HL-60 (cell line): ENCODE data around the gene RPAP3.

Experiments used
- GABPA ChIP-seq: IDR thresholded peaks from 2 replicates; pipeline ENCODE4 v1.6.1; 2012; ENCODE audit warnings: low read depth
- POLR2AphosphoS5 ChIP-seq: IDR thresholded peaks from 2 replicates; pipeline ENCODE4 v1.6.1; 2012; ENCODE audit warnings: low read depth
- SPI1 ChIP-seq: IDR thresholded peaks from 2 replicates; pipeline ENCODE4 v1.6.1; 2012; ENCODE audit warnings: low read depth, mild to moderate bottlenecking, borderline replicate concordance
- TF ChIP-seq, protein P1 (sequence below): IDR thresholded peaks from one replicate; pipeline ENCODE4 v1.5.1; 2011; ENCODE audit warnings: low read length, control low read depth, inconsistent platforms; ENCODE audit not compliant: insufficient read depth
- TF ChIP-seq, protein P2 (sequence below): IDR thresholded peaks from 2 replicates; pipeline ENCODE4 v1.6.1; 2012; ENCODE audit warnings: low read depth; ENCODE audit not compliant: insufficient replicate concordance

DNA sequence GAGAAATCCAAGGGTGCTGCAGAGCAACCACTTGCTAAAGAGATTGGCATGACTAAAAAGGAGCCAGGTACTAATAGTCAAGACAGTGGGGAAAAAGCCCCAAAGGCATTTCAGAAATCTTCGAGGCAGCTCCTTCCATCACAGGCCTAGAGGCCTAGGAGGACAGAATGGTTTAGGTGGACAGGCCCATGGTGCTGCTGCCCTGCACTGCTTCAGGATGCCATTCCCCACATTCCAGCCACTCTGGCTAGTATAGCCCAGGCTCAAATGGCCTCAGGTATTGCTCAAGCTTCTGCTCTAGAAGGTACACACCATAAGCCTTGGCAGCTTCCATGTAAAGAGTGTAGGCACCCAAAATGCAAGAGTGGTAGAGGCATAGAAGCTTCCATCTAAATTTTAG, 92.9 kb downstream of the RPAP3 start:
- TF ChIP-seq, protein P1, sequence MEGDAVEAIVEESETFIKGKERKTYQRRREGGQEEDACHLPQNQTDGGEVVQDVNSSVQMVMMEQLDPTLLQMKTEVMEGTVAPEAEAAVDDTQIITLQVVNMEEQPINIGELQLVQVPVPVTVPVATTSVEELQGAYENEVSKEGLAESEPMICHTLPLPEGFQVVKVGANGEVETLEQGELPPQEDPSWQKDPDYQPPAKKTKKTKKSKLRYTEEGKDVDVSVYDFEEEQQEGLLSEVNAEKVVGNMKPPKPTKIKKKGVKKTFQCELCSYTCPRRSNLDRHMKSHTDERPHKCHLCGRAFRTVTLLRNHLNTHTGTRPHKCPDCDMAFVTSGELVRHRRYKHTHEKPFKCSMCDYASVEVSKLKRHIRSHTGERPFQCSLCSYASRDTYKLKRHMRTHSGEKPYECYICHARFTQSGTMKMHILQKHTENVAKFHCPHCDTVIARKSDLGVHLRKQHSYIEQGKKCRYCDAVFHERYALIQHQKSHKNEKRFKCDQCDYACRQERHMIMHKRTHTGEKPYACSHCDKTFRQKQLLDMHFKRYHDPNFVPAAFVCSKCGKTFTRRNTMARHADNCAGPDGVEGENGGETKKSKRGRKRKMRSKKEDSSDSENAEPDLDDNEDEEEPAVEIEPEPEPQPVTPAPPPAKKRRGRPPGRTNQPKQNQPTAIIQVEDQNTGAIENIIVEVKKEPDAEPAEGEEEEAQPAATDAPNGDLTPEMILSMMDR = no peak
- TF ChIP-seq SPI1 (no peak), POLR2AphosphoS5 (no peak), GABPA (no peak)
- TF ChIP-seq, protein P2, sequence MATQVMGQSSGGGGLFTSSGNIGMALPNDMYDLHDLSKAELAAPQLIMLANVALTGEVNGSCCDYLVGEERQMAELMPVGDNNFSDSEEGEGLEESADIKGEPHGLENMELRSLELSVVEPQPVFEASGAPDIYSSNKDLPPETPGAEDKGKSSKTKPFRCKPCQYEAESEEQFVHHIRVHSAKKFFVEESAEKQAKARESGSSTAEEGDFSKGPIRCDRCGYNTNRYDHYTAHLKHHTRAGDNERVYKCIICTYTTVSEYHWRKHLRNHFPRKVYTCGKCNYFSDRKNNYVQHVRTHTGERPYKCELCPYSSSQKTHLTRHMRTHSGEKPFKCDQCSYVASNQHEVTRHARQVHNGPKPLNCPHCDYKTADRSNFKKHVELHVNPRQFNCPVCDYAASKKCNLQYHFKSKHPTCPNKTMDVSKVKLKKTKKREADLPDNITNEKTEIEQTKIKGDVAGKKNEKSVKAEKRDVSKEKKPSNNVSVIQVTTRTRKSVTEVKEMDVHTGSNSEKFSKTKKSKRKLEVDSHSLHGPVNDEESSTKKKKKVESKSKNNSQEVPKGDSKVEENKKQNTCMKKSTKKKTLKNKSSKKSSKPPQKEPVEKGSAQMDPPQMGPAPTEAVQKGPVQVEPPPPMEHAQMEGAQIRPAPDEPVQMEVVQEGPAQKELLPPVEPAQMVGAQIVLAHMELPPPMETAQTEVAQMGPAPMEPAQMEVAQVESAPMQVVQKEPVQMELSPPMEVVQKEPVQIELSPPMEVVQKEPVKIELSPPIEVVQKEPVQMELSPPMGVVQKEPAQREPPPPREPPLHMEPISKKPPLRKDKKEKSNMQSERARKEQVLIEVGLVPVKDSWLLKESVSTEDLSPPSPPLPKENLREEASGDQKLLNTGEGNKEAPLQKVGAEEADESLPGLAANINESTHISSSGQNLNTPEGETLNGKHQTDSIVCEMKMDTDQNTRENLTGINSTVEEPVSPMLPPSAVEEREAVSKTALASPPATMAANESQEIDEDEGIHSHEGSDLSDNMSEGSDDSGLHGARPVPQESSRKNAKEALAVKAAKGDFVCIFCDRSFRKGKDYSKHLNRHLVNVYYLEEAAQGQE = no peak
